Osteocyte (in vitro differentiated cells): ENCODE measurements around the gene C20orf96. TPM values are rescaled to one million over a fixed set of nuclear protein-coding genes. Genes with fewer than 3 reads are reported as not detected.

ENCODE experiments used
- DNase-seq: peaks from one replicate; pipeline ENCODE4 v3.0.0; 2021; ENCODE audit warnings: mixed read lengths; ENCODE audit not compliant: unreplicated experiment; ENCODE audit errors: extremely low spot score
- H3K27ac Mint-ChIP-seq: one replicate; pipeline ENCODE4 v1.8.0; 2021; ENCODE audit warnings: mild to moderate bottlenecking, mixed read lengths; ENCODE audit not compliant: unreplicated experiment
- H3K27me3 Mint-ChIP-seq: one replicate; pipeline ENCODE4 v1.8.0; 2021; ENCODE audit warnings: mixed read lengths; ENCODE audit not compliant: unreplicated experiment
- H3K36me3 Mint-ChIP-seq: one replicate; pipeline ENCODE4 v1.8.0; 2021; ENCODE audit warnings: mixed read lengths; ENCODE audit not compliant: unreplicated experiment
- H3K4me1 Mint-ChIP-seq: one replicate; pipeline ENCODE4 v1.8.0; 2021; ENCODE audit warnings: mixed read lengths; ENCODE audit not compliant: unreplicated experiment
- H3K4me3 Mint-ChIP-seq: one replicate; pipeline ENCODE4 v1.8.0; 2021; ENCODE audit warnings: mild to moderate bottlenecking, moderate library complexity, mixed read lengths; ENCODE audit not compliant: unreplicated experiment
- H3K9me3 Mint-ChIP-seq: one replicate; pipeline ENCODE4 v1.8.0; 2021; ENCODE audit warnings: mixed read lengths; ENCODE audit not compliant: unreplicated experiment
- CTCF ChIP-seq: fragments of 200-600 bp; sonication (generic); IDR thresholded peaks from 2 replicates; pipeline ENCODE4 v1.5.0; 2021; ENCODE audit warnings: antibody characterized with exemption, mild to moderate bottlenecking, moderate library complexity
- total RNA-seq: library from RNA; stranded (reverse); gene quantifications from 2 replicates; pipeline ENCODE4 v1.2.1, GENCODE V29; 2021

C20orf96 gene
- total RNA-seq, 1 donor from 2014 or later = 19.9 TPM

GRCh38 chr20:271069-271468 lies 19.5 kb downstream of the C20orf96 start:
- peaks cover 6% of the 10 kb centered on the region for H3K27me3 Mint-ChIP-seq
- no peak for TF ChIP-seq CTCF
- H3K9me3 Mint-ChIP-seq = no peaks in the 10 kb centered on the region
- peaks cover 10% of the 10 kb centered on the region for H3K4me1 Mint-ChIP-seq
- no peak overlapping the region for H3K4me3 Mint-ChIP-seq
- no peak overlapping the region for H3K27ac Mint-ChIP-seq
- H3K36me3 Mint-ChIP-seq = peaks cover 3% of the 10 kb centered on the region
- peak; percentile 56 for DNase-seq

GRCh38 chr20:270517-270916 lies 20.0 kb downstream of the C20orf96 start:
- peaks cover 10% of the 10 kb centered on the region for H3K4me1 Mint-ChIP-seq
- H3K4me3 Mint-ChIP-seq = no peak overlapping the region
- DNase-seq = peak; percentile 75
- TF ChIP-seq CTCF = no peak
- H3K27ac Mint-ChIP-seq = no peak overlapping the region
- H3K9me3 Mint-ChIP-seq = no peaks in the 10 kb centered on the region
- peaks cover 10% of the 10 kb centered on the region for H3K27me3 Mint-ChIP-seq
- no peaks in the 10 kb centered on the region for H3K36me3 Mint-ChIP-seq

GRCh38 chr20:266596-267562 lies 23.7 kb downstream of the C20orf96 start:
- Mint-ChIP-seq H3K4me1 (peaks cover 10% of the 10 kb centered on the region), H3K9me3 (no peaks in the 10 kb centered on the region), H3K27ac (no peak overlapping the region), H3K27me3 (peaks cover 25% of the 10 kb centered on the region), H3K36me3 (no peaks in the 10 kb centered on the region), H3K4me3 (peak overlapping the region; percentile 79)
- TF ChIP-seq CTCF = peak; percentile 99
- peak; percentile 91 for DNase-seq

GRCh38 chr20:263701-264100 lies 26.8 kb downstream of the C20orf96 start:
- no peak overlapping the region for H3K27ac Mint-ChIP-seq
- peaks cover 10% of the 10 kb centered on the region for H3K4me1 Mint-ChIP-seq
- H3K36me3 Mint-ChIP-seq = no peaks in the 10 kb centered on the region
- TF ChIP-seq CTCF = no peak
- H3K27me3 Mint-ChIP-seq = peaks cover 37% of the 10 kb centered on the region
- H3K4me3 Mint-ChIP-seq = no peak overlapping the region
- no peaks in the 10 kb centered on the region for H3K9me3 Mint-ChIP-seq
- peak; percentile 80 for DNase-seq

GRCh38 chr20:259981-260380 lies 30.6 kb downstream of the C20orf96 start:
- no peak overlapping the region for H3K27ac Mint-ChIP-seq
- H3K4me3 Mint-ChIP-seq = no peak overlapping the region
- no peak for TF ChIP-seq CTCF
- no peaks in the 10 kb centered on the region for H3K4me1 Mint-ChIP-seq
- DNase-seq = no peak
- H3K27me3 Mint-ChIP-seq = peaks cover 46% of the 10 kb centered on the region
- no peaks in the 10 kb centered on the region for H3K9me3 Mint-ChIP-seq
- no peaks in the 10 kb centered on the region for H3K36me3 Mint-ChIP-seq
